Measurements from ENCODE around the gene ACY1. TPM values are rescaled to one million over a fixed set of nuclear protein-coding genes. Genes with fewer than 3 reads are reported as not detected.

ACY1 gene
- total and polyA plus RNA-seq, 2 of the 13 experiments (the other 11 are each of a cell fraction or from before 2014, with no cell fraction given), result 113 to 162 TPM

- TF ChIP-seq, protein P1, sequence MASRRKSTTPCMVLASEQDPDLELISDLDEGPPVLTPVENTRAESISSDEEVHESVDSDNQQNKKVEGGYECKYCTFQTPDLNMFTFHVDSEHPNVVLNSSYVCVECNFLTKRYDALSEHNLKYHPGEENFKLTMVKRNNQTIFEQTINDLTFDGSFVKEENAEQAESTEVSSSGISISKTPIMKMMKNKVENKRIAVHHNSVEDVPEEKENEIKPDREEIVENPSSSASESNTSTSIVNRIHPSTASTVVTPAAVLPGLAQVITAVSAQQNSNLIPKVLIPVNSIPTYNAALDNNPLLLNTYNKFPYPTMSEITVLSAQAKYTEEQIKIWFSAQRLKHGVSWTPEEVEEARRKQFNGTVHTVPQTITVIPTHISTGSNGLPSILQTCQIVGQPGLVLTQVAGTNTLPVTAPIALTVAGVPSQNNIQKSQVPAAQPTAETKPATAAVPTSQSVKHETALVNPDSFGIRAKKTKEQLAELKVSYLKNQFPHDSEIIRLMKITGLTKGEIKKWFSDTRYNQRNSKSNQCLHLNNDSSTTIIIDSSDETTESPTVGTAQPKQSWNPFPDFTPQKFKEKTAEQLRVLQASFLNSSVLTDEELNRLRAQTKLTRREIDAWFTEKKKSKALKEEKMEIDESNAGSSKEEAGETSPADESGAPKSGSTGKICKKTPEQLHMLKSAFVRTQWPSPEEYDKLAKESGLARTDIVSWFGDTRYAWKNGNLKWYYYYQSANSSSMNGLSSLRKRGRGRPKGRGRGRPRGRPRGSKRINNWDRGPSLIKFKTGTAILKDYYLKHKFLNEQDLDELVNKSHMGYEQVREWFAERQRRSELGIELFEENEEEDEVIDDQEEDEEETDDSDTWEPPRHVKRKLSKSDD (CRISPR knock-in tag; IDR thresholded peaks at IDR 0.05; ENCODE audit: low read depth), result no peak
- TF ChIP-seq ZBTB49 (CRISPR knock-in tag; IDR thresholded peaks at IDR 0.05; ENCODE audit: borderline replicate concordance) (no peak), ZSCAN22 (CRISPR knock-in tag; IDR thresholded peaks at IDR 0.05) (no peak), TCF12 (IDR thresholded peaks at IDR 0.05) (no peak), TCF12 (CRISPR knock-in tag; IDR thresholded peaks at IDR 0.05) (no peak), KLF9 (CRISPR knock-in tag; IDR thresholded peaks at IDR 0.05; ENCODE audit: low read depth) (no peak), ZNF557 (CRISPR knock-in tag; IDR thresholded peaks at IDR 0.05) (no peak), ZNF577 (CRISPR knock-in tag; IDR thresholded peaks at IDR 0.05; ENCODE audit: borderline replicate concordance, low read depth) (no peak), TFDP1 (CRISPR knock-in tag; IDR thresholded peaks at IDR 0.05; ENCODE audit: borderline replicate concordance) (no peak), RAD51 (IDR thresholded peaks at IDR 0.05; ENCODE audit: borderline replicate concordance) (no peak), THAP9 (CRISPR knock-in tag; IDR thresholded peaks at IDR 0.05; ENCODE audit: borderline replicate concordance) (no peak)
- TF ChIP-seq, protein P2, sequence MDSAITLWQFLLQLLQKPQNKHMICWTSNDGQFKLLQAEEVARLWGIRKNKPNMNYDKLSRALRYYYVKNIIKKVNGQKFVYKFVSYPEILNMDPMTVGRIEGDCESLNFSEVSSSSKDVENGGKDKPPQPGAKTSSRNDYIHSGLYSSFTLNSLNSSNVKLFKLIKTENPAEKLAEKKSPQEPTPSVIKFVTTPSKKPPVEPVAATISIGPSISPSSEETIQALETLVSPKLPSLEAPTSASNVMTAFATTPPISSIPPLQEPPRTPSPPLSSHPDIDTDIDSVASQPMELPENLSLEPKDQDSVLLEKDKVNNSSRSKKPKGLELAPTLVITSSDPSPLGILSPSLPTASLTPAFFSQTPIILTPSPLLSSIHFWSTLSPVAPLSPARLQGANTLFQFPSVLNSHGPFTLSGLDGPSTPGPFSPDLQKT (CRISPR knock-in tag; IDR thresholded peaks at IDR 0.05; ENCODE audit: borderline replicate concordance), result no peak
- TF ChIP-seq, protein P3, sequence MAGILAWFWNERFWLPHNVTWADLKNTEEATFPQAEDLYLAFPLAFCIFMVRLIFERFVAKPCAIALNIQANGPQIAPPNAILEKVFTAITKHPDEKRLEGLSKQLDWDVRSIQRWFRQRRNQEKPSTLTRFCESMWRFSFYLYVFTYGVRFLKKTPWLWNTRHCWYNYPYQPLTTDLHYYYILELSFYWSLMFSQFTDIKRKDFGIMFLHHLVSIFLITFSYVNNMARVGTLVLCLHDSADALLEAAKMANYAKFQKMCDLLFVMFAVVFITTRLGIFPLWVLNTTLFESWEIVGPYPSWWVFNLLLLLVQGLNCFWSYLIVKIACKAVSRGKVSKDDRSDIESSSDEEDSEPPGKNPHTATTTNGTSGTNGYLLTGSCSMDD (CRISPR knock-in tag; IDR thresholded peaks at IDR 0.05), result no peak
Measured at GRCh38 chr3:52017586-52017985, 34.3 kb downstream of the ACY1 start (continued).

Measured in HepG2 (cell line).